HG02970 (cell line): ENCODE measurements around the gene CAPZA1.
"Not testable (repeated sequence)": the region's sequence is repeated elsewhere in the genome, so short reads cannot be mapped to it uniquely, and the experiment has no call there.

Experiments
- ATAC-seq: cut with Tn5 transposase; IDR thresholded peaks from one replicate; pipeline ENCODE4 v1.9.1; 2021; ENCODE audit warnings: mild to moderate bottlenecking, moderate library complexity, moderate number of reproducible peaks; ENCODE audit not compliant: unreplicated experiment, low FRiP score

CAPZA1 gene

GRCh38 chr1:112619518-112620376, at the start of gene CAPZA1:
Gene CAPZA1, plus strand, starts transcription at chr1:112619832. Its CDS starts 13 bp downstream, at chr1:112619845.
- ATAC-seq, result peak; percentile 69

- no peak for ATAC-seq
Observed at GRCh38 chr1:112575154-112575804, 44.4 kb upstream of the CAPZA1 start.

GRCh38 chr1:112576240-112576639, 43.4 kb upstream of the CAPZA1 start:
- no peak for ATAC-seq

GRCh38 chr1:112579801-112580510, 39.7 kb upstream of the CAPZA1 start:
- no peak for ATAC-seq

GRCh38 chr1:112581586-112582192, 37.9 kb upstream of the CAPZA1 start:
- ATAC-seq, result no peak

- ATAC-seq, result no peak
Observed at GRCh38 chr1:112583366-112583765, 36.3 kb upstream of the CAPZA1 start.

- no peak for ATAC-seq
Observed at GRCh38 chr1:112589766-112590165, 29.9 kb upstream of the CAPZA1 start.

- no peak for ATAC-seq
Observed at GRCh38 chr1:112594208-112594876, 25.3 kb upstream of the CAPZA1 start.

GRCh38 chr1:112599477-112599876, 20.2 kb upstream of the CAPZA1 start:
- no peak for ATAC-seq

- no peak for ATAC-seq
Observed at GRCh38 chr1:112603012-112603411, 16.6 kb upstream of the CAPZA1 start.

- no peak for ATAC-seq
Observed at GRCh38 chr1:112603541-112603940, 16.1 kb upstream of the CAPZA1 start.

GRCh38 chr1:112605633-112606327, 13.9 kb upstream of the CAPZA1 start:
- ATAC-seq, result no peak

GRCh38 chr1:112614460-112615065, 5.1 kb upstream of the CAPZA1 start:
- ATAC-seq, result no peak

GRCh38 chr1:112618114-112618720, 1.4 kb upstream of the CAPZA1 start:
- ATAC-seq, result no peak

- ATAC-seq, result peak; percentile 18
Observed at GRCh38 chr1:112618721-112619517, 713 bp upstream of the CAPZA1 start, which contains the start of gene ST7L. Gene ST7L, minus strand, starts transcription at chr1:112619141. Its CDS starts 28 bp downstream, at chr1:112619113.

GRCh38 chr1:112620377-112620695, 704 bp downstream of the CAPZA1 start:
- no peak for ATAC-seq

GRCh38 chr1:112624493-112624892, 4.9 kb downstream of the CAPZA1 start:
- ATAC-seq, result not testable (repeated sequence)

- no peak for ATAC-seq
Observed at GRCh38 chr1:112625696-112626095, 6.1 kb downstream of the CAPZA1 start.
